ENCODE data around the gene OTOS.

The OTOS gene

DNA sequence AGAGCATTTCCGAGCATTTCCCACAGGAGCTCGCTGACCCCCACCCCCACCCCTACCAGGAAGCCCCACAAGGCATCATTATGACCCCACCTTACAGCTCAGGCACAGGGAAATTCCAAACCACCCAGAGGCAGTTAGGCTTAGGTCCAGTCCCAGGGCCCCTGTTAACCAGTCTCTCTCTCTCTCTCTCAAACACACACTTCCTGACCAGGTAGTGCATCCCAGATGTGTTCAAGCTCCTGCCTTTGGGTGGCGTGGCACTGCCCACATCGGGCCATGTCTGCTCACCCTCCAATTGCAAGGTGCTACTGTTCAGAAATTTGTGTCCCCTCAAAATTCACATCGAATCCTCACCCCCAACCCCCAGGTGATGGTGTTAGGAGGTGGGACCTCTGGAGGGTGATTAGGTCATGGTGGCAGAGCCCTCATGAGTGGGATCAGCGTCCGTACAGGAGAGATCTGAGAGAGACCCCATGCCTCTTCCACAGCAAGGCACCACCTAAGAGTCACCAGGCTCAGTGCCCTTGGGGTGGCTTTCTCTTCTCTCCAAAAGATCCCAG lies 13.2 kb downstream of the OTOS start:
- no peak for ATAC-seq
- TF ChIP-seq, protein P1, sequence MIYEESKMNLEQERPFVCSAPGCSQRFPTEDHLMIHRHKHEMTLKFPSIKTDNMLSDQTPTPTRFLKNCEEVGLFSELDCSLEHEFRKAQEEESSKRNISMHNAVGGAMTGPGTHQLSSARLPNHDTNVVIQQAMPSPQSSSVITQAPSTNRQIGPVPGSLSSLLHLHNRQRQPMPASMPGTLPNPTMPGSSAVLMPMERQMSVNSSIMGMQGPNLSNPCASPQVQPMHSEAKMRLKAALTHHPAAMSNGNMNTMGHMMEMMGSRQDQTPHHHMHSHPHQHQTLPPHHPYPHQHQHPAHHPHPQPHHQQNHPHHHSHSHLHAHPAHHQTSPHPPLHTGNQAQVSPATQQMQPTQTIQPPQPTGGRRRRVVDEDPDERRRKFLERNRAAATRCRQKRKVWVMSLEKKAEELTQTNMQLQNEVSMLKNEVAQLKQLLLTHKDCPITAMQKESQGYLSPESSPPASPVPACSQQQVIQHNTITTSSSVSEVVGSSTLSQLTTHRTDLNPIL (CRISPR knock-in tag; IDR thresholded peaks at IDR 0.05; ENCODE audit: low read depth) = no peak
- TF ChIP-seq ZNF565 (CRISPR knock-in tag; conservative IDR thresholded peaks at IDR 0.05; ENCODE audit: low read depth) = no peak
- no peak for TF ChIP-seq SNAI2 (CRISPR knock-in tag; IDR thresholded peaks at IDR 0.05)
- TF ChIP-seq GLIS3 (CRISPR knock-in tag; IDR thresholded peaks at IDR 0.05) = no peak
- TF ChIP-seq ZFP30 (CRISPR knock-in tag; IDR thresholded peaks at IDR 0.05) = no peak
- TF ChIP-seq ZNF70 (CRISPR knock-in tag; IDR thresholded peaks at IDR 0.05) = no peak
- TF ChIP-seq ZFP3 (CRISPR knock-in tag; IDR thresholded peaks at IDR 0.05) = no peak

DNA sequence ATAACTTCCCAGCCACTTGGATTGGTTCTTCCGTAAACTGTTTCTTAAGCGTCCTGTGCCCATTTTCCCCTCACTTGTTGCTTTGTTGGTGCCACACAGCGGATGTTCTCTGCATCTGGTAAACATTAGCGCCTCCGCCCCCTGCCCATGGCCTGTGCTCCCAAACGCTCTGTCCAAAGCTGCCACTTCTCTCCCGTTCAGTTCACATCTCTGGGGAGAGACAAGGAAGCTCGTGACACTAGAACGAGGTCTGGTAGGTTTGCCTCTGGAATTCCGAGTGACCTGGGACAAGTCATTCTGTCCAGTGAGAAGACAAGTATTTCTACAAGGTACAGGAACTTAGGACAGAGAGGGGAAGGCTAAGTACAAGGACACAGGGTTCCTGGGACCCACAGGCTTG lies 13.7 kb downstream of the OTOS start:
- no peak for TF ChIP-seq ZNF8 (CRISPR knock-in tag; IDR thresholded peaks at IDR 0.05)
- TF ChIP-seq, protein P1 (CRISPR knock-in tag; IDR thresholded peaks at IDR 0.05; ENCODE audit: low read depth) = no peak
- TF ChIP-seq OSR1 (CRISPR knock-in tag; IDR thresholded peaks at IDR 0.05) = no peak
- TF ChIP-seq, protein P2, sequence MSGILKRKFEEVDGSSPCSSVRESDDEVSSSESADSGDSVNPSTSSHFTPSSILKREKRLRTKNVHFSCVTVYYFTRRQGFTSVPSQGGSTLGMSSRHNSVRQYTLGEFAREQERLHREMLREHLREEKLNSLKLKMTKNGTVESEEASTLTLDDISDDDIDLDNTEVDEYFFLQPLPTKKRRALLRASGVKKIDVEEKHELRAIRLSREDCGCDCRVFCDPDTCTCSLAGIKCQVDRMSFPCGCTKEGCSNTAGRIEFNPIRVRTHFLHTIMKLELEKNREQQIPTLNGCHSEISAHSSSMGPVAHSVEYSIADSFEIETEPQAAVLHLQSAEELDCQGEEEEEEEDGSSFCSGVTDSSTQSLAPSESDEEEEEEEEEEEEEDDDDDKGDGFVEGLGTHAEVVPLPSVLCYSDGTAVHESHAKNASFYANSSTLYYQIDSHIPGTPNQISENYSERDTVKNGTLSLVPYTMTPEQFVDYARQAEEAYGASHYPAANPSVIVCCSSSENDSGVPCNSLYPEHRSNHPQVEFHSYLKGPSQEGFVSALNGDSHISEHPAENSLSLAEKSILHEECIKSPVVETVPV (CRISPR knock-in tag; IDR thresholded peaks at IDR 0.05) = no peak
- TF ChIP-seq, protein P3, sequence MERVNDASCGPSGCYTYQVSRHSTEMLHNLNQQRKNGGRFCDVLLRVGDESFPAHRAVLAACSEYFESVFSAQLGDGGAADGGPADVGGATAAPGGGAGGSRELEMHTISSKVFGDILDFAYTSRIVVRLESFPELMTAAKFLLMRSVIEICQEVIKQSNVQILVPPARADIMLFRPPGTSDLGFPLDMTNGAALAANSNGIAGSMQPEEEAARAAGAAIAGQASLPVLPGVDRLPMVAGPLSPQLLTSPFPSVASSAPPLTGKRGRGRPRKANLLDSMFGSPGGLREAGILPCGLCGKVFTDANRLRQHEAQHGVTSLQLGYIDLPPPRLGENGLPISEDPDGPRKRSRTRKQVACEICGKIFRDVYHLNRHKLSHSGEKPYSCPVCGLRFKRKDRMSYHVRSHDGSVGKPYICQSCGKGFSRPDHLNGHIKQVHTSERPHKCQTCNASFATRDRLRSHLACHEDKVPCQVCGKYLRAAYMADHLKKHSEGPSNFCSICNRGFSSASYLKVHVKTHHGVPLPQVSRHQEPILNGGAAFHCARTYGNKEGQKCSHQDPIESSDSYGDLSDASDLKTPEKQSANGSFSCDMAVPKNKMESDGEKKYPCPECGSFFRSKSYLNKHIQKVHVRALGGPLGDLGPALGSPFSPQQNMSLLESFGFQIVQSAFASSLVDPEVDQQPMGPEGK (CRISPR knock-in tag; IDR thresholded peaks at IDR 0.05; ENCODE audit: borderline replicate concordance) = no peak
- TF ChIP-seq ZFP30 (CRISPR knock-in tag; IDR thresholded peaks at IDR 0.05) = no peak
- no peak for TF ChIP-seq ZNF70 (CRISPR knock-in tag; IDR thresholded peaks at IDR 0.05)
- no peak for TF ChIP-seq ESRRG (CRISPR knock-in tag; IDR thresholded peaks at IDR 0.05)
- TF ChIP-seq PPARA (CRISPR knock-in tag; IDR thresholded peaks at IDR 0.05; ENCODE audit: borderline replicate concordance) = no peak
- TF ChIP-seq ZNF565 (CRISPR knock-in tag; conservative IDR thresholded peaks at IDR 0.05; ENCODE audit: low read depth) = no peak
- TF ChIP-seq SNAI2 (CRISPR knock-in tag; IDR thresholded peaks at IDR 0.05) = no peak
- TF ChIP-seq GLIS3 (CRISPR knock-in tag; IDR thresholded peaks at IDR 0.05) = no peak
- ATAC-seq = no peak

DNA sequence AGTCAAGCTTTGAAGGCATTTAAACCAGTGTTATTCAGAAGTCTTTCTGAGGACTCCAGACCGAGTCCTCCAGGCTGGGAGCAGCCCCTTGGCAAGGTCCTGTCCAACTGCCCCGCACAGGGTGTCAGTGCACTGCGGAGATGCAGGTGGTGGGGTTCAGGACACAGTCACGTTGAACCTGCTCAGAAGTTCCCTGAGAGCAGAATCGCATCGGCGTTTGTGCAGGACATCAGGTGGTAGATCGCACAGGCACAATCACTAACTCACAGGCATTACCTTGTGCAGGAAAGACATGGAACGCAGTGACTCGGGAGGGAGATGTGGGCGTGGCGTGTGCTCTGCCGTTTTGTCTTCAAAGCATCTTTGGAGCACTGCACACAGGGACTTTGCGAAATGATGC lies 14.7 kb downstream of the OTOS start:
- TF ChIP-seq ESRRG (CRISPR knock-in tag; IDR thresholded peaks at IDR 0.05) (no peak), ZC3H10 (CRISPR knock-in tag; IDR thresholded peaks at IDR 0.05) (no peak)
- TF ChIP-seq, protein P1 (CRISPR knock-in tag; IDR thresholded peaks at IDR 0.05; ENCODE audit: low read depth) = no peak
- no peak for ATAC-seq

DNA sequence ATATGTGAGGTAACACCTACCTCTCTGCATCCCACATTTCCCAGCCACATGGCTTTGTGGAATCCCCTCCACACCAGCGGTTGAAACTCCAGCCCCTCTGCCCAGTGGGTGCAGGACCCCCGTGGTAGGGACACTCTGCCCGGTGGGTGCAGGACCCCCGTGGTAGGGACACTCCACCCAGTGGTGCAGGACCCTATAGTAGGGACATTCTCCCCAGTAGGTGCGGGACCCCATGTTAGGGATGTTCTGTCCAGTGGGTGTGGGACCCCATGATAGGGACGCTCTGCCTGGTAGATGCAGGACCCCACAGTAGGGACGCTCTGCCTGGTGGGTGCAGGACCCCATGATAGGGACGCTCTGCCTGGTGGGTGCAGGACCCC lies 15.8 kb downstream of the OTOS start:
- TF ChIP-seq, protein P1 (CRISPR knock-in tag; IDR thresholded peaks at IDR 0.05; ENCODE audit: low read depth) = no peak
- TF ChIP-seq, protein P4, sequence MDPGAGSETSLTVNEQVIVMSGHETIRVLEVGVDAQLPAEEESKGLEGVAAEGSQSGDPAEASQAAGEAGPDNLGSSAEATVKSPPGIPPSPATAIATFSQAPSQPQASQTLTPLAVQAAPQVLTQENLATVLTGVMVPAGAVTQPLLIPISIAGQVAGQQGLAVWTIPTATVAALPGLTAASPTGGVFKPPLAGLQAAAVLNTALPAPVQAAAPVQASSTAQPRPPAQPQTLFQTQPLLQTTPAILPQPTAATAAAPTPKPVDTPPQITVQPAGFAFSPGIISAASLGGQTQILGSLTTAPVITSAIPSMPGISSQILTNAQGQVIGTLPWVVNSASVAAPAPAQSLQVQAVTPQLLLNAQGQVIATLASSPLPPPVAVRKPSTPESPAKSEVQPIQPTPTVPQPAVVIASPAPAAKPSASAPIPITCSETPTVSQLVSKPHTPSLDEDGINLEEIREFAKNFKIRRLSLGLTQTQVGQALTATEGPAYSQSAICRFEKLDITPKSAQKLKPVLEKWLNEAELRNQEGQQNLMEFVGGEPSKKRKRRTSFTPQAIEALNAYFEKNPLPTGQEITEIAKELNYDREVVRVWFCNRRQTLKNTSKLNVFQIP (CRISPR knock-in tag; IDR thresholded peaks at IDR 0.05; ENCODE audit: borderline replicate concordance, low read depth) = no peak
- TF ChIP-seq GLIS3 (CRISPR knock-in tag; IDR thresholded peaks at IDR 0.05) = no peak
- TF ChIP-seq TCF4 (CRISPR knock-in tag; IDR thresholded peaks at IDR 0.05; ENCODE audit: borderline replicate concordance) = no peak
- no peak for TF ChIP-seq OSR1 (CRISPR knock-in tag; IDR thresholded peaks at IDR 0.05)
- no peak for TF ChIP-seq ZFP30 (CRISPR knock-in tag; IDR thresholded peaks at IDR 0.05)
- TF ChIP-seq ARNTL (CRISPR knock-in tag; IDR thresholded peaks at IDR 0.05; ENCODE audit: borderline replicate concordance, low read depth) = no peak
- no peak for TF ChIP-seq BACH2 (CRISPR knock-in tag; IDR thresholded peaks at IDR 0.05; ENCODE audit: borderline replicate concordance)
- TF ChIP-seq, protein P3 (CRISPR knock-in tag; IDR thresholded peaks at IDR 0.05; ENCODE audit: borderline replicate concordance) = no peak
- no peak for TF ChIP-seq PPARA (CRISPR knock-in tag; IDR thresholded peaks at IDR 0.05; ENCODE audit: borderline replicate concordance)
- TF ChIP-seq, protein P5, sequence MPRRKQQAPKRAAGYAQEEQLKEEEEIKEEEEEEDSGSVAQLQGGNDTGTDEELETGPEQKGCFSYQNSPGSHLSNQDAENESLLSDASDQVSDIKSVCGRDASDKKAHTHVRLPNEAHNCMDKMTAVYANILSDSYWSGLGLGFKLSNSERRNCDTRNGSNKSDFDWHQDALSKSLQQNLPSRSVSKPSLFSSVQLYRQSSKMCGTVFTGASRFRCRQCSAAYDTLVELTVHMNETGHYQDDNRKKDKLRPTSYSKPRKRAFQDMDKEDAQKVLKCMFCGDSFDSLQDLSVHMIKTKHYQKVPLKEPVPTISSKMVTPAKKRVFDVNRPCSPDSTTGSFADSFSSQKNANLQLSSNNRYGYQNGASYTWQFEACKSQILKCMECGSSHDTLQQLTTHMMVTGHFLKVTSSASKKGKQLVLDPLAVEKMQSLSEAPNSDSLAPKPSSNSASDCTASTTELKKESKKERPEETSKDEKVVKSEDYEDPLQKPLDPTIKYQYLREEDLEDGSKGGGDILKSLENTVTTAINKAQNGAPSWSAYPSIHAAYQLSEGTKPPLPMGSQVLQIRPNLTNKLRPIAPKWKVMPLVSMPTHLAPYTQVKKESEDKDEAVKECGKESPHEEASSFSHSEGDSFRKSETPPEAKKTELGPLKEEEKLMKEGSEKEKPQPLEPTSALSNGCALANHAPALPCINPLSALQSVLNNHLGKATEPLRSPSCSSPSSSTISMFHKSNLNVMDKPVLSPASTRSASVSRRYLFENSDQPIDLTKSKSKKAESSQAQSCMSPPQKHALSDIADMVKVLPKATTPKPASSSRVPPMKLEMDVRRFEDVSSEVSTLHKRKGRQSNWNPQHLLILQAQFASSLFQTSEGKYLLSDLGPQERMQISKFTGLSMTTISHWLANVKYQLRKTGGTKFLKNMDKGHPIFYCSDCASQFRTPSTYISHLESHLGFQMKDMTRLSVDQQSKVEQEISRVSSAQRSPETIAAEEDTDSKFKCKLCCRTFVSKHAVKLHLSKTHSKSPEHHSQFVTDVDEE (CRISPR knock-in tag; IDR thresholded peaks at IDR 0.05) = no peak
- ATAC-seq = no peak

Measured in SK-N-SH treated with all-trans-retinoic acid at 6 μM for 48 hours (cell line).